Neural progenitor cell (in vitro differentiated cells): Measurements from ENCODE around the gene DNAH7.

Experiments used
- EZH2 ChIP-seq: fragments of 200-600 bp; sonication (generic); IDR thresholded peaks from 2 replicates; pipeline ENCODE4 v1.6.1; 2017; ENCODE audit warnings: antibody characterized with exemption, mild to moderate bottlenecking, moderate library complexity
- EZH2phosphoT487 ChIP-seq: fragments of 200-600 bp; sonication (generic); IDR thresholded peaks from 2 replicates; pipeline ENCODE4 v1.6.1; 2017; ENCODE audit warnings: antibody characterized with exemption
- TF ChIP-seq, protein P1 (sequence below): fragments of 200-600 bp; sonication (generic); IDR thresholded peaks from 2 replicates; pipeline ENCODE4 v1.5.1; 2017; ENCODE audit warnings: antibody characterized with exemption, mild to moderate bottlenecking

DNA sequence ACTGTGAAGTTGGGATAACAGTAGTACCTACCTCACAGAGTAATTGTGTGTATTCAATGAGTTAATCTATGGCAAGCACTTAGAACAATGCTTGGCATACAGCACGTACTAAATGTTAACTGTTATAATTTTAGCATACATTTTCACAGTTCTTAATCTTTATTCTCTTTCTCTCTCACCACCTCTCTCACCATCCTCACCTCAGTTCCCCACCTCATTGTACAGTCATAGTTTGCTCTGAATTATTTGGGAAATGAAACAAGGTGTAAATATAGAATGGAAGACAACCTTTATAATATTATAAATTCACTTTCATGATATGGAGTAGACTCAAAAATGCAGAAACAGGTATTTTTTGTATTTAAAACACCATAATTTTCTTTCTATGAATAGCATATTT is 40.0 kb upstream of the DNAH7 start:
- TF ChIP-seq, protein P1, sequence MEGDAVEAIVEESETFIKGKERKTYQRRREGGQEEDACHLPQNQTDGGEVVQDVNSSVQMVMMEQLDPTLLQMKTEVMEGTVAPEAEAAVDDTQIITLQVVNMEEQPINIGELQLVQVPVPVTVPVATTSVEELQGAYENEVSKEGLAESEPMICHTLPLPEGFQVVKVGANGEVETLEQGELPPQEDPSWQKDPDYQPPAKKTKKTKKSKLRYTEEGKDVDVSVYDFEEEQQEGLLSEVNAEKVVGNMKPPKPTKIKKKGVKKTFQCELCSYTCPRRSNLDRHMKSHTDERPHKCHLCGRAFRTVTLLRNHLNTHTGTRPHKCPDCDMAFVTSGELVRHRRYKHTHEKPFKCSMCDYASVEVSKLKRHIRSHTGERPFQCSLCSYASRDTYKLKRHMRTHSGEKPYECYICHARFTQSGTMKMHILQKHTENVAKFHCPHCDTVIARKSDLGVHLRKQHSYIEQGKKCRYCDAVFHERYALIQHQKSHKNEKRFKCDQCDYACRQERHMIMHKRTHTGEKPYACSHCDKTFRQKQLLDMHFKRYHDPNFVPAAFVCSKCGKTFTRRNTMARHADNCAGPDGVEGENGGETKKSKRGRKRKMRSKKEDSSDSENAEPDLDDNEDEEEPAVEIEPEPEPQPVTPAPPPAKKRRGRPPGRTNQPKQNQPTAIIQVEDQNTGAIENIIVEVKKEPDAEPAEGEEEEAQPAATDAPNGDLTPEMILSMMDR = no peak
- TF ChIP-seq EZH2phosphoT487 (no peak), EZH2 (no peak)
